ENCODE results near the gene MRPS10. TPM values are rescaled to one million over a fixed set of nuclear protein-coding genes. Genes with fewer than 3 reads are reported as not detected.
A peak's percentile ranks its signal among the peaks of the same experiment; 100 is the strongest.
"Not testable (repeated sequence)": the region's sequence is repeated elsewhere in the genome, so short reads cannot be mapped to it uniquely, and the experiment has no call there.

Gene MRPS10
- total RNA-seq, 1 experiment from 2014 or later, result 61.9 TPM

GRCh38 chr6:42199106-42199981 lies 18.3 kb downstream of the MRPS10 start:
- no peaks in the 10 kb centered on the region for H3K27me3 ChIP-seq
- H3K9me3 ChIP-seq, result no peaks in the 10 kb centered on the region
- no peaks in the 10 kb centered on the region; the same call in 1 of the 2 replicates for H3K36me3 ChIP-seq
- no peak overlapping the region for H3K4me3 ChIP-seq
- peak; percentile 84 for DNase-seq

- Histone ChIP-seq H3K9me3 (no peaks in the 10 kb centered on the region), H3K4me3 (no peak overlapping the region), H3K27me3 (no peaks in the 10 kb centered on the region), H3K36me3 (no peaks in the 10 kb centered on the region)
- no peak for DNase-seq
Measured at GRCh38 chr6:42197555-42198362, 19.9 kb downstream of the MRPS10 start.

- H3K36me3 ChIP-seq, result no peaks in the 10 kb centered on the region
- no peak overlapping the region for H3K4me3 ChIP-seq
- no peaks in the 10 kb centered on the region for H3K9me3 ChIP-seq
- DNase-seq, result no peak
- no peaks in the 10 kb centered on the region for H3K27me3 ChIP-seq
Measured at GRCh38 chr6:42195415-42195814, 22.2 kb downstream of the MRPS10 start.

- no peak for DNase-seq
- H3K9me3 ChIP-seq, result no peaks in the 10 kb centered on the region
- no peaks in the 10 kb centered on the region for H3K36me3 ChIP-seq
- H3K27me3 ChIP-seq, result no peaks in the 10 kb centered on the region
- no peak overlapping the region for H3K4me3 ChIP-seq
Measured at GRCh38 chr6:42194056-42194455, 23.6 kb downstream of the MRPS10 start.

- H3K4me3 ChIP-seq, result no peak overlapping the region
- peak; percentile 7 for DNase-seq
Measured at GRCh38 chr6:42193491-42193894, 24.2 kb downstream of the MRPS10 start.

GRCh38 chr6:42192385-42192784 lies 25.3 kb downstream of the MRPS10 start:
- H3K4me3 ChIP-seq, DNase-seq: not testable (repeated sequence)

More at GRCh38 chr6:42193491-42193894, 24.2 kb downstream of the MRPS10 start:
- H3K9me3 ChIP-seq, result no peaks in the 10 kb centered on the region
- no peaks in the 10 kb centered on the region for H3K36me3 ChIP-seq
- H3K27me3 ChIP-seq, result no peaks in the 10 kb centered on the region

GRCh38 chr6:42190554-42191183 lies 27.0 kb downstream of the MRPS10 start:
- DNase-seq, result peak; percentile 59
- Histone ChIP-seq H3K4me3 (no peak overlapping the region), H3K9me3 (no peaks in the 10 kb centered on the region), H3K36me3 (no peaks in the 10 kb centered on the region), H3K27me3 (no peaks in the 10 kb centered on the region)

More at GRCh38 chr6:42192385-42192784, 25.3 kb downstream of the MRPS10 start:
- H3K27me3 ChIP-seq, H3K9me3 ChIP-seq, H3K36me3 ChIP-seq: not testable (repeated sequence)

- no peaks in the 10 kb centered on the region for H3K9me3 ChIP-seq
- H3K27me3 ChIP-seq, result no peaks in the 10 kb centered on the region
- H3K36me3 ChIP-seq, result no peaks in the 10 kb centered on the region
- no peak overlapping the region for H3K4me3 ChIP-seq
- DNase-seq, result no peak
Measured at GRCh38 chr6:42188406-42188805, 29.3 kb downstream of the MRPS10 start.

- Histone ChIP-seq H3K27me3 (no peaks in the 10 kb centered on the region), H3K4me3 (no peak overlapping the region), H3K9me3 (no peaks in the 10 kb centered on the region), H3K36me3 (no peaks in the 10 kb centered on the region)
- DNase-seq, result no peak
Measured at GRCh38 chr6:42185597-42185996, 32.1 kb downstream of the MRPS10 start.

- Histone ChIP-seq H3K9me3 (no peaks in the 10 kb centered on the region), H3K36me3 (no peaks in the 10 kb centered on the region), H3K27me3 (no peaks in the 10 kb centered on the region), H3K4me3 (no peak overlapping the region)
- no peak for DNase-seq
Measured at GRCh38 chr6:42184475-42184874, 33.2 kb downstream of the MRPS10 start.

GRCh38 chr6:42182101-42182500 lies 35.6 kb downstream of the MRPS10 start:
- no peak overlapping the region for H3K4me3 ChIP-seq
- no peak for DNase-seq
- H3K9me3 ChIP-seq, result no peaks in the 10 kb centered on the region
- H3K36me3 ChIP-seq, result no peaks in the 10 kb centered on the region
- H3K27me3 ChIP-seq, result no peaks in the 10 kb centered on the region

GRCh38 chr6:42179945-42180313 lies 37.7 kb downstream of the MRPS10 start:
- DNase-seq, result no peak
- Histone ChIP-seq H3K27me3 (no peaks in the 10 kb centered on the region), H3K9me3 (no peaks in the 10 kb centered on the region), H3K4me3 (no peak overlapping the region), H3K36me3 (no peaks in the 10 kb centered on the region)

- DNase-seq, result no peak
- Histone ChIP-seq H3K9me3 (no peaks in the 10 kb centered on the region), H3K4me3 (no peak overlapping the region), H3K36me3 (no peaks in the 10 kb centered on the region), H3K27me3 (no peaks in the 10 kb centered on the region)
Measured at GRCh38 chr6:42179261-42179944, 38.3 kb downstream of the MRPS10 start.

GRCh38 chr6:42177514-42178364 lies 39.9 kb downstream of the MRPS10 start:
- H3K4me3 ChIP-seq, result no peak overlapping the region

GRCh38 chr6:42176981-42177380 lies 40.7 kb downstream of the MRPS10 start:
- no peaks in the 10 kb centered on the region for H3K27me3 ChIP-seq
- H3K4me3 ChIP-seq, result no peak overlapping the region
- DNase-seq, result no peak
- no peaks in the 10 kb centered on the region for H3K9me3 ChIP-seq
- H3K36me3 ChIP-seq, result no peaks in the 10 kb centered on the region

More at GRCh38 chr6:42177514-42178364, 39.9 kb downstream of the MRPS10 start:
- no peaks in the 10 kb centered on the region for H3K27me3 ChIP-seq
- H3K9me3 ChIP-seq, result no peaks in the 10 kb centered on the region
- H3K36me3 ChIP-seq, result no peaks in the 10 kb centered on the region
- DNase-seq, result no peak

GRCh38 chr6:42175860-42176259 lies 41.8 kb downstream of the MRPS10 start:
- Histone ChIP-seq H3K4me3 (no peak overlapping the region), H3K27me3 (no peaks in the 10 kb centered on the region), H3K9me3 (no peaks in the 10 kb centered on the region), H3K36me3 (no peaks in the 10 kb centered on the region)
- DNase-seq, result no peak
